ENCODE results near the gene SH2D3A.

- TF ChIP-seq CTCF (conservative IDR thresholded peaks at IDR 0.05; ENCODE audit: low read depth in 2 of 2) (no peak), POLR2AphosphoS5 (IDR thresholded peaks at IDR 0.05; ENCODE audit: low read depth) (no peak), REST (IDR thresholded peaks at IDR 0.05; ENCODE audit: unreplicated experiment) (no peak)
Measured at GRCh38 chr19:6723738-6724137, 43.5 kb downstream of the SH2D3A start.

All from GM23338 (cell line).